Parathyroid adenoma (tissue), 2 donors: Measurements from ENCODE around the gene ZNF618.

ENCODE experiments used
- H2AFZ ChIP-seq: fragments of 300-600 bp; sonication (generic); one replicate; pipeline ENCODE4 v1.7.0; 2017; ENCODE audit warnings: antibody characterized with exemption, mild to moderate bottlenecking
- H3K27ac ChIP-seq: fragments of 300-600 bp; sonication (generic); one replicate; pipeline ENCODE4 v1.7.0; 2017
- H3K27me3 ChIP-seq: fragments of 300-600 bp; sonication (generic); one replicate; pipeline ENCODE4 v1.7.0; 2017; ENCODE audit warnings: low read length; ENCODE audit not compliant: control insufficient read depth, insufficient read depth
- H3K36me3 ChIP-seq: fragments of 300-600 bp; sonication (generic); one replicate; pipeline ENCODE4 v1.7.0; 2017; ENCODE audit warnings: low read length; ENCODE audit not compliant: control insufficient read depth, insufficient read depth
- H3K4me1 ChIP-seq: fragments of 300-600 bp; sonication (generic); one replicate; pipeline ENCODE4 v1.7.0; 2017; ENCODE audit warnings: control low read depth
- H3K4me2 ChIP-seq: fragments of 300-600 bp; sonication (generic); one replicate; pipeline ENCODE4 v1.7.0; 2017; ENCODE audit warnings: low read length
- H3K4me3 ChIP-seq: fragments of 300-600 bp; sonication (generic); one replicate; pipeline ENCODE4 v1.7.0; 2017; ENCODE audit warnings: low read depth, low read length
- H3K79me2 ChIP-seq: fragments of 300-600 bp; sonication (generic); one replicate; pipeline ENCODE4 v1.7.0; 2017; ENCODE audit warnings: control low read depth
- H3K9ac ChIP-seq: fragments of 300-600 bp; sonication (generic); one replicate; pipeline ENCODE4 v1.7.0; 2017; ENCODE audit warnings: mild to moderate bottlenecking
- H3K9me3 ChIP-seq: fragments of 300-600 bp; sonication (generic); one replicate; pipeline ENCODE4 v1.7.0; 2017; ENCODE audit warnings: low read length; ENCODE audit not compliant: control insufficient read depth
- TF ChIP-seq, protein P1 (sequence below): fragments of 300-600 bp; sonication (generic); IDR thresholded peaks from one replicate; pipeline ENCODE4 v1.7.0; 2017; ENCODE audit warnings: antibody characterized with exemption, mild to moderate bottlenecking
- donor health status: primary hyperparathyroidism.

The ZNF618 gene

GRCh38 chr9:114006931-114007691 is 131.0 kb downstream of the ZNF618 start:
- TF ChIP-seq, protein P1, sequence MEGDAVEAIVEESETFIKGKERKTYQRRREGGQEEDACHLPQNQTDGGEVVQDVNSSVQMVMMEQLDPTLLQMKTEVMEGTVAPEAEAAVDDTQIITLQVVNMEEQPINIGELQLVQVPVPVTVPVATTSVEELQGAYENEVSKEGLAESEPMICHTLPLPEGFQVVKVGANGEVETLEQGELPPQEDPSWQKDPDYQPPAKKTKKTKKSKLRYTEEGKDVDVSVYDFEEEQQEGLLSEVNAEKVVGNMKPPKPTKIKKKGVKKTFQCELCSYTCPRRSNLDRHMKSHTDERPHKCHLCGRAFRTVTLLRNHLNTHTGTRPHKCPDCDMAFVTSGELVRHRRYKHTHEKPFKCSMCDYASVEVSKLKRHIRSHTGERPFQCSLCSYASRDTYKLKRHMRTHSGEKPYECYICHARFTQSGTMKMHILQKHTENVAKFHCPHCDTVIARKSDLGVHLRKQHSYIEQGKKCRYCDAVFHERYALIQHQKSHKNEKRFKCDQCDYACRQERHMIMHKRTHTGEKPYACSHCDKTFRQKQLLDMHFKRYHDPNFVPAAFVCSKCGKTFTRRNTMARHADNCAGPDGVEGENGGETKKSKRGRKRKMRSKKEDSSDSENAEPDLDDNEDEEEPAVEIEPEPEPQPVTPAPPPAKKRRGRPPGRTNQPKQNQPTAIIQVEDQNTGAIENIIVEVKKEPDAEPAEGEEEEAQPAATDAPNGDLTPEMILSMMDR = no peak

DNA sequence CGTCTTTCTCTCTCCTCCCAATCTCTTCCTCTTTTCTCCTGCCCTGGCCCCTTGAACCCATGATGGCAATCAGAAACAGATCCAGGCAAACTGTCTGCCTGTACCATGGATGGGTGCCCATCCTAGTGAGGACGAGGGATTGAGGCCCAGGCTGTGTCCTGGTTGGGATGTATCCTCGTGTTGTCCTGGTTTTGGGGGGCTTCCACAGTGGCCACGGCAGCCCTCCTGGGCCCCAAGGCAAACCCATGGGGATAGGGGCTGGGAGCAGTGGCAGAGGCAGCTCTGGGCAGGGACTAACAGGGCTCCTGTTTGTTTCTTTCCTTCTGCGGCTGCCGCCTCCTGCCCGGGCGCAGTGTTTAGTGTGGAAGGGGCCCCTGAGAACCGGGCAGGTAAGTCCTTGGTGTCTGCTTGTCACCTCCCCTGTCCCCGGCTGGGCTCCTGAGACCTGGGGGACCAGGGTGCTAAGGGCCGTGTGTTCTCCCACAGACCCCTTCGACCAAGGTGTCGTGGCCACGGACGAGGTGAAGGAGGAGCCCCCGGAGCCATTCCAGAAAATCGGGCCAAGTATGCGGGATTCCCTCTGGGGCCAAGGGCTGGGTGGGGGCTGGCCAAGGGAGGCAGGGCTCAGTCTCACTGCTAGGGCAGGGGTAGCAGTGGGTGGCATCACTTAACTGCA is 132.0 kb downstream of the ZNF618 start:
- Histone ChIP-seq H3K27me3 (no peaks in the 10 kb centered on the region), H3K36me3 (no peaks in the 10 kb centered on the region), H2AFZ (no peak overlapping the region), H3K9ac (no peak overlapping the region), H3K4me1 (no peaks in the 10 kb centered on the region), H3K4me3 (no peak overlapping the region), H3K4me2 (no peak overlapping the region), H3K79me2 (no peaks in the 10 kb centered on the region), H3K27ac (no peak overlapping the region), H3K9me3 (no peaks in the 10 kb centered on the region)
- TF ChIP-seq, protein P1 = no peak

More at GRCh38 chr9:114006931-114007691, 131.0 kb downstream of the ZNF618 start:
- H3K79me2 ChIP-seq = no peaks in the 10 kb centered on the region
- H3K9ac ChIP-seq = no peak overlapping the region
- H3K9me3 ChIP-seq = no peaks in the 10 kb centered on the region
- H3K27ac ChIP-seq = no peak overlapping the region
- no peaks in the 10 kb centered on the region for H3K36me3 ChIP-seq
- H3K4me3 ChIP-seq = no peak overlapping the region
- no peaks in the 10 kb centered on the region for H3K4me1 ChIP-seq
- H3K27me3 ChIP-seq = no peaks in the 10 kb centered on the region
- H2AFZ ChIP-seq = no peak overlapping the region
- no peak overlapping the region for H3K4me2 ChIP-seq

DNA sequence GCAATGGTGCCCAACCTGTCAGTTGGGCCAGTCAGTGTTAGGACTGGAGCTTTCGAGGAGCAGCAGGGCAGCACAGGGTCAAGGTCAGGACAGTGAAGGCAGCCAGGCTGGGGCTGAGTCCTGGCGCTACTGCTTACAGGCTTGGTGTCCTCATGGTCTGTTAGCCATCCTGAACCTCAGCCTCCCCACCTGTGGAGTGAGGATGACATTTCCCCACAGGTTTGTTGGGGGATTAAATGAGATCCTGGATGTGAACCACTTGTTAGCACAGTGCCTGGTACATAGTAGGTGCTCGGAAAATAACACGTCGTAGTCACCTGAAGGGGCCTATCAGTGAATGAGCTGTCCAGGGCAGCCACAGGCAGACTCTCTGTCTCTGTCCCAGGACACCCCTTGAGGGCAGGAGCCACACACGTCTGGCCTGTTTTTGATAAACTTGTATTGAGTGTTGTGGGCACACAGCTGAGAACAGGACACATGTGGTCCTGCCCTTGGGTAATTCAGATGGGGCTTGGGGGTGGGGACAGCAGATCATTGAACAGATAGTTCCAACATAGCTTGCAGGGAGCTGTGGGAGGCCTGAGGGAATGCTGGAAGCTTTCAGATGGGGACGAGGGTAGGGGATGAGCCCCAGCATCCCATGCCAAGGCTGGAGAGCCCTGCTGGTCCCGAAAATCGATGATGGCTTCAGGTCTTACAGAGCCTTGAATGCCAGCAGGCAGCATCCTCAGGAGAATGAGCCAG is 132.7 kb downstream of the ZNF618 start:
- TF ChIP-seq, protein P1 = no peak
- Histone ChIP-seq H3K4me2 (no peak overlapping the region), H3K9me3 (no peaks in the 10 kb centered on the region), H3K4me1 (no peaks in the 10 kb centered on the region), H3K36me3 (no peaks in the 10 kb centered on the region), H3K79me2 (no peaks in the 10 kb centered on the region), H3K27me3 (no peaks in the 10 kb centered on the region), H3K4me3 (no peak overlapping the region), H3K27ac (no peak overlapping the region), H2AFZ (no peak overlapping the region), H3K9ac (no peak overlapping the region)

DNA sequence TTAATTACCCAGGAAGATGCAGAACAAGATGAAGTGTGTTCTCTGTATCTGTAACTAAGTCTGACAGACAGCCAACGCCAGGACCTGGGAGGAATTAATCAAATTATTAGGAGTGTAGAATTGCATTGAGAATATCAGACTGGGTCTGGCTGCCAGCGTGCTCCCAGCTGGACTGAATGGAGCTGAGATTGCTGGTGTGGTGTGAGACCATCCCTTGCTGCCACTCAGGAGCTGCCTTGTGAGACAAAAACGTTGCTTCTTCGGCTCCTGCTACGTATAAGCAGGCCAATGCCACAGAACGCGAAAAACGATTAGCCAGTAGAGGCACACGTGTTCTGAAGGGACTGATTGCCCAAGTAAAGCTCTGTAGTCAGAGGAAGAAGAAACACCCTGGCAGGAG is 135.2 kb downstream of the ZNF618 start:
- TF ChIP-seq, protein P1 = no peak
- H2AFZ ChIP-seq = no peak overlapping the region

More for the DNA sequence above, 135.2 kb downstream of the ZNF618 start:
- H3K27ac ChIP-seq = no peak overlapping the region
- no peaks in the 10 kb centered on the region for H3K36me3 ChIP-seq
- H3K4me3 ChIP-seq = no peak overlapping the region
- no peaks in the 10 kb centered on the region for H3K9me3 ChIP-seq
- no peaks in the 10 kb centered on the region for H3K27me3 ChIP-seq
- no peaks in the 10 kb centered on the region for H3K79me2 ChIP-seq
- H3K9ac ChIP-seq = no peak overlapping the region
- no peaks in the 10 kb centered on the region for H3K4me1 ChIP-seq
- no peak overlapping the region for H3K4me2 ChIP-seq
